Activated CD8-positive, alpha-beta memory T cell treated with anti-CD3 and anti-CD28 coated beads, Interleukin-2, amount 50 U/mL, for 48 hours (primary cell): Measurements from ENCODE around the gene MXD3.

Experiments used
- DNase-seq: peaks from one replicate; pipeline ENCODE4 v3.0.0-alpha.2; 2020

Gene MXD3

DNA sequence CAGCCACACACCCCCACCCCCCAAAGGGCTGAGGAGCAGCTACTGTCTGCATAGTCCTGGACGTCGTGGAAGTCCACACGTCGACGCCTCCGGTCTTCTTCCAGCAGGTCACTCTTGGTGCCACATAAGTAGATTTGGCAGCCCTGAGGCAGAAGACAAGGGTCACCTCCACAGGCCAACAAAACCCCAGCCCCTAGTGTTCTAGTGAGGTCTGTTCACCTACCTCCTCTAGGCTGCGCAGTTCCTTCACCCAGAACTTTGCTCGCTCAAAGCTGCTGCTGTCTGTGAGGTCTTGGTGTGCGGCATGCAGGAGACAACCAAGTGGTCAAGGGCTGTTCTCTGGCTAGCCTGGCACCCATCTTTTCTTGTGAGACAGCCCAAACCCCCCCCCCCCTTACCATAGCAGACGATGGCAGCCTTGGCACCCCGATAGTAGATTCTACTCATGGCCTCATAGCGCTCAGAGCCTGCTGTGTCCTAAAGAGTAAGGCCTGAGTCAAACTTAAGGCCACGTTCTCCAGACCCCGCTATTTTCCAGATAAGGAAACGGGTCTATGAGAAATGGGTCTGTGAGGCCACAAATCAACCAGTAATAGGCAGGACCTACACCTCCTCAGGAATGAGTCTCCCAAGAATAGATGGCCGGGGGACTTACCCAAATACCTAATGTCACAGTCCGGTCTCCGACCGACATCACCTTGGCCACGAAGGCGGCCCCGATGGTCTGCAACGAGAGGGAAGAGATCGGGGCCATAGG is 9.2 kb downstream of the MXD3 start:
- DNase-seq = no peak

DNA sequence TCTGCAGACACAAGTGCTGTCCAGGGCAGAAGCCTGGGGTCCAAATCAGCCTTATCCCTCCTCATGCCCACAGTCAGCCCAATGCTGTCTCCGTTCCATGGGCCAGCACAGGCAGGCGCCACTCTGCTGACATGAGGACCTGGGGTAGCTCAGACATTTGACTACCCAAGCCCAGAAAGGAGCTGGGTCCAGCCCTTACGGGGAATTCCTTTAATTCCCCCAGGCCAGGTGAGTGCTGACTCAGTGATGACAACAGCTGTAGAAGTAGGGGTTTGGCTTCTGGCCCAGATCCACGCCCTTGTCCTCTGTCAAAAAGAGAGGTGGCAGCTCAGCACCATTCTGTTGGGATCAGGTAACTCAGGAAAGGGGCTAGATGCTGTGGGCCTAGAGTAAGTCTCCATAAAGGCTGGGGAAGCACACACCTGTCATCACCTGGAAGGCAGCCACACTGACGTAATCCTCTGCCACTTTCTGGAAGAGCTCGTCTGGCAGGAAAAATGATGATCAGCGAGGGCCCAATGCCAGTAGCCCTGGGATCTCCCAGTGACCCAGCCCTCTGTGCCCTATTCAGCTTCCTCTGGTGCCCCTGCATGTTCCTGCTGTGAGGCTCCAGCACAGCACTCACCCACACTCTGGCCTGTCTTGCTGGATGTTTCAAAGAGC is 10.1 kb downstream of the MXD3 start:
- DNase-seq = no peak

- no peak for DNase-seq
These were observed 10.7 kb downstream of the MXD3 start for GRCh38 chr5:177300951-177301350.

GRCh38 chr5:177300236-177300880 is 11.3 kb downstream of the MXD3 start:
- no peak for DNase-seq

- no peak for DNase-seq
These were observed 12.0 kb downstream of the MXD3 start for GRCh38 chr5:177299697-177300096.

DNA sequence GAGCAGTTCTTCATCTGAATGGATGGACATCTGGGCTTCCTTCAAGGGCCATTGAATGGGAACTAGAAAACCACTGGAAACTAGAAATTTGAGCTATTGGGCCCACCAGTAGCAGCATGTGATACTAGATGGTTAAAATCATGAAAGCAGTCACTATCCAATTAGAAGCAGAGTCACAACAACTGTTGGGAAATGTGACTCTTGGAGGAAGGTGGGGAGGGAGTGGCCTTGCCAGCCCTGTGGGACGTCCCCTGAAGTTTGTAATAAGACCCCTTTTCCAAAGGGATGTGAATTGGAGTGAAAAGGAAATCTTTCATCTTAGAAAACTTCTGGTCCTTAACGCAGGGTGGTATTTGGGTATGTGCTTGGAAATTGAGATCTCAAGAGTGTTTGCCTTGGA is 13.8 kb downstream of the MXD3 start:
- no peak for DNase-seq

GRCh38 chr5:177296581-177296980 is 15.1 kb downstream of the MXD3 start:
- DNase-seq = no peak

DNA sequence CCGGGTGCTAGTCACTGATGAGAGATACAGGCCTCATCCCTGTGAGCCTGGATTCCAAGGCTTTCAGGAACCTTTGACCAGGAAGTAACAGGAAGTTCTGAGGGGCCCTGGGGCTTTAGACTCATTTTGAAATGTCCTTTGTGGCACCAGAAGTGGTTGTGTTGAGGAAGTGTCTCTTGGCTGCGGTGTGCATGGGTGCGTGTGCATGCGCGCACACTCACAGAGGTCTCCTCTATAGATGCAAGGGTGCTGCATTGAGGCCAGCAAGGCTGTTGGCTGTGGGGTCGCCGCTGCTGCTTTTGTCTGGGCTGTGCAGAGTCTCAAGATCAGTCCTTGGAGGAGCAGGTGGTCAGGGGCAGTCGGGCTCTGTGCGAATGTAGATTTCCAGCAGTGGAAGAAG is 15.8 kb downstream of the MXD3 start:
- DNase-seq = no peak

DNA sequence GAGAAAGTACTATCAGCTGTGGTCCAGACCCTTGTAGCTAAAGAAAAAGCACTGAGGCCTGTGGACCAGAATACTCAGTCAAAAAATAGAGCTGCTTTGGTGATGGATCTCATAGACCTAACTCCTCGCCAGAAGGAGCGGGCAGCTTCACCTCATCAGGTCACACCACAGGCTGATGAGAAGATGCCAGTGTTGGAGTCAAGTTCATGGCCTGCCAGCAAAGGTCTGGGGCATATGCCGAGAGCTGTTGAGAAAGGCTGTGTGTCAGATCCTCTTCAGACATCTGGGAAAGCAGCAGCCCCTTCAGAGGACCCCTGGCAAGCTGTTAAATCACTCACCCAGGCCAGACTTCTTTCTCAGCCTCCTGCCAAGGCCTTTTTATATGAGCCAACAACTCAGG is 17.1 kb downstream of the MXD3 start:
- no peak for DNase-seq

DNA sequence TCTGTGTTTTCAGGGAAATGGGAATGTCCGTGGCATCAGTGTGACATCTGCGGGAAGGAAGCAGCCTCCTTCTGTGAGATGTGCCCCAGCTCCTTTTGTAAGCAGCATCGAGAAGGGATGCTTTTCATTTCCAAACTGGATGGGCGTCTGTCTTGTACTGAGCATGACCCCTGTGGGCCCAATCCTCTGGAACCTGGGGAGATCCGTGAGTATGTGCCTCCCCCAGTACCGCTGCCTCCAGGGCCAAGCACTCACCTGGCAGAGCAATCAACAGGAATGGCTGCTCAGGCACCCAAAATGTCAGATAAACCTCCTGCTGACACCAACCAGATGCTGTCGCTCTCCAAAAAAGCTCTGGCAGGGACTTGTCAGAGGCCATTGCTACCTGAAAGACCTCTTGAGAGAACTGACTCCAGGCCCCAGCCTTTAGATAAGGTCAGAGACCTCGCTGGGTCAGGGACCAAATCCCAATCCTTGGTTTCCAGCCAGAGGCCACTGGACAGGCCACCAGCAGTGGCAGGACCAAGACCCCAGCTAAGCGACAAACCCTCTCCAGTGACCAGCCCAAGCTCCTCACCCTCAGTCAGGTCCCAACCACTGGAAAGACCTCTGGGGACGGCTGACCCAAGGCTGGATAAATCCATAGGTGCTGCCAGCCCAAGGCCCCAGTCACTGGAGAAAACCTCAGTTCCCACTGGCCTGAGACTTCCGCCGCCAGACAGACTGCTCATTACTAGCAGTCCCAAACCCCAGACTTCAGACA is 17.7 kb downstream of the MXD3 start:
- no peak for DNase-seq

DNA sequence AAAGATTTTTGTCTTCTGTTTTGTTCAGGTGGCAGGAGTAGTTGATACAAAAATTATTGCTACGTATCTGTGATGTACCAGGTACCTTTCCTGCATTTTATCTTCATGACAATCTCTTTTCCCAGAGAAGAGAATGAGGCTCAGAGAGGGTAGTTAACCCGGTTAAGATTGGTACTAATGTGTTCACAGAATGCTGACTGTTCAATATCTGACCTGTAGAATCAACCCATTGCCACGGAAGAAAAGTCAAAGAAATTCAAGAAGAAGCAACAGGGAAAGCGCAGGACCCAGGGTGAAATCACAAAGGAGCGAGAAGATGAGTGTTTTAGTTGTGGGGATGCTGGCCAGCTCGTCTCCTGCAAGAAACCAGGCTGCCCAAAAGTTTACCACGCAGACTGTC is 20.0 kb downstream of the MXD3 start:
- no peak for DNase-seq

DNA sequence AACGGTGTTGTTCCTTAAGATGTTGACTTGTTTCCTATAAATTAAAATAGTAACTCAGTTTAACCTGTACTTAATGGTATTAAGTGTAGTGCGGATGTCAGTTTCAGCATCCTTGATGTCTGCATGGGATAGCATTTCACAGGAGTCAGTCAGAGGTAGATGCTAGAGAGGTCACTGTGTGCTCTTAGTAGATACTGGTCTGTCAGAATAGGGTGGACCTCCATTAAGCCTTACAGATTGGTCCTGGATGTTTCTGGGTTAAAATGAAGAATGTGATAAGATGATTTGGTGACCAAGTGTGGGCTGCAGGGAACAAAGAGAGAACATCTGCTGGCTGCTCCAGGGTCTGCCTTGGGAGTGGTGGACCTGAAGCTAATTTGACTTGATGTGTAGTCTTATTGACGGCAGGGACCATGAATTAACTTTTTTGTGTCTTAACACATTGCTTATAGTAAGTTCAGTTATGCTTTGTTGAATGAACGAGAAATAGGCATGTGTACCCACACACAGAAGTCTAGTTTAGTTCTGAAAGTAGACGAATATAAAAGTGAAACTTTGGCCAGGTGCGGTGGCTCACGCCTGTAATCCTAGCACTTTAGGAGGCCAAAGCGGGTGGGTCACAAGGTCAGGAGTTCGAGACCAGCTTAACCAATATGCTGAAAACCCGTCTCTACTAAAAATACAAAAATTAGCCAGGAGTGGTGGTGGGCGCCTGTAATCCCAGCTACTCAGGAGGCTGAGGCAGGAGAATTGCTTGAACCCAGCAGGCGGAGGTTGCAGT is 20.7 kb downstream of the MXD3 start:
- DNase-seq = no peak

- DNase-seq = no peak
These were observed 23.5 kb downstream of the MXD3 start for GRCh38 chr5:177288191-177288590.

GRCh38 chr5:177276886-177277285 is 34.8 kb downstream of the MXD3 start:
- no peak for DNase-seq

GRCh38 chr5:177275883-177276282 is 35.8 kb downstream of the MXD3 start:
- DNase-seq = no peak

GRCh38 chr5:177271113-177271512 is 40.6 kb downstream of the MXD3 start:
- no peak for DNase-seq

GRCh38 chr5:177270653-177271052 is 41.0 kb downstream of the MXD3 start:
- DNase-seq = no peak

DNA sequence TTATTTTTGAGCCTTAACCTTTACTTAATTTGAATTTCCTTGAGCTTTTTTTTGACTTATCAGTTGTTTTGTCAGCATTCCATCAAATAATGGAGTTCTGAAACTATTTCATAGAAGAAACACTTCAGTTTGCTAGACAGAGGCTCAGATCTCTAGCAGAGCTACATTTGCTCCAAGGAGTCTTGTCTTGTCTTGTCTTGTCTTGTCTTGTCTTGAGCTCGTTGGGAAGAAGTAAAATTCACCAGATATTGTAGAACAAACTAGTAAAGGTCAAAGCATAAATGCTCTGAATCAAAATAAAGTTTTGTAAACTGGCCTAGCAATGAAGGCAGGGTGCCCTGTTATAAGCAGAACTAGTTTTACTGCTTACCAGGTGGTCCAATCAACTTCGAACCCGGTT is 41.7 kb downstream of the MXD3 start:
- no peak for DNase-seq

DNA sequence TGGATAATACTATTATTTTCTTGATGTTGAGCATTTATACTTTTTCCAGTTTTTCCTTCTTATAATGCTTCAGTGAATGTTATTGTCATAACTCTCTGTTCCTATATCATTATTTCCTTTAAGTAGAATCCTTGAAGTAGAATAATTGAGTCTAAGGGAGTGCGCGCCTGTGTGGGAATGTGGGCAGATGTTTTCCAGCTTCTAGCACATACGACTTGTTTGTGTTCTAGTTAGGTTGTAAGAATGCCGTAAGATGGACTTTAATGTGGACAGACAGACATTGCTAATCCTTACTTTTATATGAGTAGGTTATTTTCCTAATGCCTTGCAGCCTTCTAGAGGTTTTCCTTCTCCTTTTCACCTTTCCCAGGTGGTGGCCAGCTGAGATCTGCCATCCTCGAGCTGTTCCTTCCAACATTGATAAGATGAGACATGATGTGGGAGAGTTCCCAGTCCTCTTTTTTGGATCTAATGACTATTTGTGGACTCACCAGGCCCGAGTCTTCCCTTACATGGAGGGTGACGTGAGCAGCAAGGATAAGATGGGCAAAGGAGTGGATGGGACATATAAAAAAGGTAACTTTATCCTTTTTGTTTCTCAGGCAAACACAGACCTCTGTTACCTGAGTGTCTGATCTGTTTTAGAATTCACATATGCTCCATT is 42.3 kb downstream of the MXD3 start:
- DNase-seq = no peak

DNA sequence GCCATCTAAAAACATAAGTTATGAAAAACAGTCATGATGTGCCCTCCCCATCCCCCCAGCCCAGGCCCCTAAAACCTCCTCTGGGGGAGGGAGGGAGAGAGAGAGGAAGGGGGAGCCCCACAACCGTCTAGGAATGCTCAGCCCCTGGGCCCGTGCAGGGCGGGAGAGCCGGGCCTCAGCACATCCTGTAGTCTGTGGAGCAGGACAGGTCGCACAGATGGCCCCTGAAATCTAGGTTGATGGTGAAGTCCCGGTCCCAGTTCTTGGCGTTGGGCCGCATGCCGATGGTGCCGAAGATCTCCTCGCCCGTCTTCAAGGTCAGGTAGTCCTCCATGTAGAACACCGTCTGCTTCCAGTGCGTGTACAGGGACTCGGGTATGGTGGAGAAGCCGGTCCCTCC is 46.3 kb downstream of the MXD3 start:
- no peak for DNase-seq

- DNase-seq = no peak
These were observed 47.5 kb downstream of the MXD3 start for GRCh38 chr5:177264178-177264577.

GRCh38 chr5:177261510-177261909 is 50.2 kb downstream of the MXD3 start:
- no peak for DNase-seq
